Thoracic aorta (tissue), 2 donors: ENCODE results near the gene FGFR3. TPM values are rescaled to one million over a fixed set of nuclear protein-coding genes. Genes with fewer than 3 reads are reported as not detected.

Source experiments
- ATAC-seq: fragments of 150-250 bp; one replicate; pipeline ENCODE4 v1.8.0; 2017; ENCODE audit warnings: low read depth; ENCODE audit not compliant: insufficient number of reproducible peaks, low FRiP score
- DNase-seq: peaks from one replicate; pipeline ENCODE4 v3.0.0-alpha.2; 2020; ENCODE audit warnings: low spot score
- H3K27ac ChIP-seq, 2 donors: fragments of 200-600 bp; sonication (generic); 1 replicate in 1 of 2; 2 replicates in 1 of 2; pipeline ENCODE4 v1.5.1; 2016; ENCODE audit warnings: mild to moderate bottlenecking in 2 of 2, moderate library complexity in 2 of 2
- H3K27me3 ChIP-seq: fragments of 200-600 bp; sonication (generic); replicated peaks from 2 replicates; pipeline ENCODE4 v1.6.0; 2016; ENCODE audit warnings: mild to moderate bottlenecking; ENCODE audit not compliant: insufficient read depth
- H3K36me3 ChIP-seq: fragments of 200-600 bp; sonication (generic); one replicate; pipeline ENCODE4 v1.5.1; 2016
- H3K4me1 ChIP-seq, 2 donors: fragments of 200-600 bp; sonication (generic); 1 replicate in 1 of 2; 2 replicates in 1 of 2; pipeline versions ENCODE4 v1.5.1 to v1.6.0; 2016; ENCODE audit warnings: low read depth in 2 of 2, mild to moderate bottlenecking in 1 of 2; ENCODE audit not compliant: control insufficient read depth in 1 of 2
- H3K4me3 ChIP-seq: fragments of 200-600 bp; sonication (generic); 2 replicates; pipeline ENCODE4 v1.5.1; 2016; ENCODE audit warnings: mild to moderate bottlenecking
- H3K9me3 ChIP-seq: fragments of 200-600 bp; sonication (generic); 2 replicates; pipeline ENCODE4 v1.5.1; 2016
- CTCF ChIP-seq: fragments of 200-600 bp; sonication (generic); IDR thresholded peaks from one replicate; pipeline ENCODE4 v1.5.1; 2019; ENCODE audit warnings: antibody characterized with exemption
- total RNA-seq, 2 donors: library from RNA; depleted of rRNA; stranded (reverse); fragments of >200 nt; gene quantifications; one replicate each; pipeline versions ENCODE4 v1.1.0 to v1.2.3, GENCODE V29; 2016

FGFR3 gene
- total RNA-seq, 2 donors from 2014 or later = 0.68 to 1.4 TPM

GRCh38 chr4:1837069-1837468, 44.0 kb downstream of the FGFR3 start:
- H3K27me3 ChIP-seq = no peaks in the 10 kb centered on the region
- no peak for ATAC-seq
- no peaks in the 10 kb centered on the region for H3K4me1 ChIP-seq
- peaks cover 52% of the 10 kb centered on the region for H3K36me3 ChIP-seq
- no peak overlapping the region for H3K4me3 ChIP-seq
- no peak overlapping the region for H3K27ac ChIP-seq
- no peaks in the 10 kb centered on the region for H3K9me3 ChIP-seq
- DNase-seq = no peak
- no peak for TF ChIP-seq CTCF

GRCh38 chr4:1839282-1839681, 46.2 kb downstream of the FGFR3 start:
- Histone ChIP-seq H3K27ac (no peak overlapping the region), H3K9me3 (no peaks in the 10 kb centered on the region), H3K27me3 (no peaks in the 10 kb centered on the region), H3K4me3 (no peak overlapping the region), H3K4me1 (no peaks in the 10 kb centered on the region), H3K36me3 (peaks cover 44% of the 10 kb centered on the region)
- DNase-seq = no peak
- no peak for TF ChIP-seq CTCF
- ATAC-seq = no peak

- Histone ChIP-seq H3K9me3 (no peaks in the 10 kb centered on the region), H3K4me3 (no peak overlapping the region), H3K27me3 (no peaks in the 10 kb centered on the region), H3K36me3 (peaks cover 29% of the 10 kb centered on the region), H3K27ac (no peak overlapping the region), H3K4me1 (no peaks in the 10 kb centered on the region)
- ATAC-seq = no peak
- no peak for TF ChIP-seq CTCF
- no peak for DNase-seq
Observed at GRCh38 chr4:1841201-1841886, 48.3 kb downstream of the FGFR3 start.

- ATAC-seq (no peak), DNase-seq (no peak)
Observed at GRCh38 chr4:1841887-1842210, 48.8 kb downstream of the FGFR3 start.

GRCh38 chr4:1842339-1842895, 49.3 kb downstream of the FGFR3 start:
- Histone ChIP-seq H3K4me3 (no peak overlapping the region), H3K36me3 (peaks cover 25% of the 10 kb centered on the region), H3K4me1 (no peaks in the 10 kb centered on the region), H3K9me3 (no peaks in the 10 kb centered on the region), H3K27me3 (no peaks in the 10 kb centered on the region), H3K27ac (no peak overlapping the region)
- no peak for TF ChIP-seq CTCF
- DNase-seq (no peak), ATAC-seq (no peak)

More at GRCh38 chr4:1841887-1842210, 48.8 kb downstream of the FGFR3 start:
- no peak for TF ChIP-seq CTCF
- Histone ChIP-seq H3K9me3 (no peaks in the 10 kb centered on the region), H3K27ac (no peak overlapping the region), H3K27me3 (no peaks in the 10 kb centered on the region), H3K4me1 (no peaks in the 10 kb centered on the region), H3K36me3 (peaks cover 25% of the 10 kb centered on the region), H3K4me3 (no peak overlapping the region)
